Stomach (tissue), 9 donors: Measurements from ENCODE around the gene SIK3. TPM values are rescaled to one million over a fixed set of nuclear protein-coding genes. Genes with fewer than 3 reads are reported as not detected.
A peak's percentile ranks its signal among the peaks of the same experiment; 100 is the strongest.

Source experiments
- DNase-seq, 2 donors: peaks; one replicate each; pipeline versions ENCODE4 v3.0.0 to v3.0.0-alpha.2; 2013 to 2019
- H3K27ac ChIP-seq, 5 donors: fragments of 200-600 bp in 4 of 5; sonication (generic) in 4 of 5; one replicate each; pipeline ENCODE4 v1.5.1; 2013 to 2019; ENCODE audit warnings: mild to moderate bottlenecking in 1 of 5, moderate library complexity in 1 of 5
- H3K27me3 ChIP-seq, 3 donors: fragments of 200-600 bp; sonication (generic); one replicate each; pipeline ENCODE4 v1.5.1; 2017 to 2019; ENCODE audit warnings: mixed run types in 1 of 3
- H3K36me3 ChIP-seq, 4 donors: fragments of 200-600 bp; sonication (generic); 1 replicate in 3 of 4; 2 replicates in 1 of 4; pipeline ENCODE4 v1.5.1; 2016 to 2019
- H3K4me1 ChIP-seq, 4 donors: fragments of 200-600 bp; sonication (generic); one replicate each; pipeline ENCODE4 v1.5.1; 2016 to 2019
- H3K4me3 ChIP-seq, 4 donors: fragments of 200-600 bp; sonication (generic) in 3 of 4; one replicate each; pipeline ENCODE4 v1.5.1; 2016 to 2019; ENCODE audit warnings: mild to moderate bottlenecking in 1 of 4
- H3K9me3 ChIP-seq, 4 donors: fragments of 200-600 bp; sonication (generic); one replicate each; pipeline ENCODE4 v1.5.1; 2016 to 2019
- CTCF ChIP-seq, 7 experiments: fragments of 450-650 bp in 4 of 7; fragments of 200-600 bp in 3 of 7; sonication (generic) in 3 of 7; IDR thresholded peaks; one replicate each; pipeline ENCODE4 v1.5.1; 2016 to 2019; ENCODE audit warnings: antibody characterized with exemption in 7 of 7, control low read depth in 2 of 7, mild to moderate bottlenecking in 1 of 7
- EP300 ChIP-seq: sonication (generic); formaldehyde crosslinking; IDR thresholded peaks from one replicate; pipeline ENCODE4 v1.6.1; 2017; ENCODE audit warnings: antibody characterized with exemption
- POLR2A ChIP-seq, 4 donors: fragments of 450-650 bp; IDR thresholded peaks; one replicate each; pipeline ENCODE4 v1.6.1; 2016; ENCODE audit warnings: antibody characterized with exemption in 4 of 4, control low read depth in 2 of 4, mild to moderate bottlenecking in 1 of 4, moderate library complexity in 1 of 4
- POLR2AphosphoS5 ChIP-seq, 3 donors: sonication (generic); formaldehyde crosslinking; IDR thresholded peaks; one replicate each; pipeline ENCODE4 v1.6.1; 2016; ENCODE audit warnings: antibody characterized with exemption in 3 of 3
- WGBS, 5 donors: extraction: QIAGEN DNeasy Blood & Tissue Kit in 3 of 5; methylation state at CpG; one replicate each; pipeline versions ENCODE4 v1.1.5 to v1.1.7; 2013 to 2018; 5-methylcytosine and 5-hydroxymethylcytosine counted together
- intact Hi-C: fragments of 100-400 bp; cut with DNase I; formaldehyde crosslinking; loops from one replicate; pipeline ENCODE4 v1.15.1; 2023; ENCODE audit warnings: low total_unique reads
- polyA plus RNA-seq, 3 donors: library from polyadenylated mRNA; stranded (reverse); fragments of 200-250 nt; gene quantifications; one replicate each; pipeline ENCODE4 v1.2.3, GENCODE V29; 2013
- total RNA-seq, 5 donors: library from RNA; depleted of rRNA; stranded (reverse); fragments of >200 nt; gene quantifications; one replicate each; pipeline versions ENCODE4 v1.1.0 to v1.2.3, GENCODE V29; 2014 to 2016
- donor health status: healthy with polysubstance abuse.
- donor health status: Bipolar disorder and iron deficiency.
- donor health status: healthy.

SIK3 gene
- total and polyA plus RNA-seq, 8 donors = 6.5 to 97.8 (median 23.7) TPM

DNA sequence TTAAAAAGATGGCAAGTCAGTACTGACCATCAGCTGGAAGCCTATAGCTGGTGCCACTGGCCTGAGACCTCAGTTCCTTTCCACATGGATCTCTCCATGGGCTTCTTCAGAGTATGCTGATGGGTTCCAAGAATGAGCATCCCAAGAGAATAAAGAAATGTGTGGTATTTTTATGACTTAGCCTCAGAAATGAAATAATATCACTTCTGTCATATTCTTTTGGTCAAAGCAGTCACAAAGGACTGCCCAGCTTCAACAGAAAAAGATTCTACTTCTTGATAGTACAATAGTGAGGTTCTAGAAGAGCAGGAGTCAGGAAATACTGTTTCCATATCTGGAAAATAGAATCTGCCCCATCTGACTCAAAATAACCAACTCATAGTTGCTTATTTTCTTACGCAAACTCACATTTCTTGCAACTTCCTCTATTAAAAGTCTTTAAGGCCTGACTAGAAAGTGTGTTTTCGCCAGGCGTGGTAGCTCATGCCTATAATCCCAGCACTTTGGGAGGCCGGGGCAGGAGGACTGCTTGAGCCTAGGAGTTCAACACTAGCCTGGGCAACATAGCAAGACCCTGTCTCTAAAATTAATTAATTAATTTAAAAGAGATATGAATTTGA lies 116.9 kb downstream of the SIK3 start:
- intact Hi-C loops = no loop called here
- peaks cover 4 to 58% (median 31%) of the 10 kb centered on the region in 4 donors for H3K4me1 ChIP-seq
- TF ChIP-seq CTCF (IDR thresholded peaks at IDR 0.05) (no peak), POLR2AphosphoS5 (IDR thresholded peaks at IDR 0.05) (no peak), POLR2A (IDR thresholded peaks at IDR 0.05) (no peak), EP300 (no peak)
- DNase-seq = no peak
- H3K27ac ChIP-seq = peak overlapping the region in 2 of 5 donors; percentile 29 to 62
- H3K27me3 ChIP-seq = no peaks in the 10 kb centered on the region
- WGBS, 5 donors = 84 to 92% (median 88%) methylated on average over 4 of the region's 4 CpGs
- no peaks in the 10 kb centered on the region for H3K9me3 ChIP-seq
- H3K4me3 ChIP-seq = no peak overlapping the region
- H3K36me3 ChIP-seq = no peaks in the 10 kb centered on the region

GRCh38 chr11:116980136-116980793 lies 118.0 kb downstream of the SIK3 start:
- WGBS, 5 donors = 86 to 96% (median 88%) methylated on average over 7 of the region's 7 CpGs
- no peak for TF ChIP-seq CTCF (IDR thresholded peaks at IDR 0.05)
- TF ChIP-seq POLR2AphosphoS5 (IDR thresholded peaks at IDR 0.05) = no peak
- TF ChIP-seq POLR2A (IDR thresholded peaks at IDR 0.05) = no peak
- TF ChIP-seq EP300 = no peak
- peak in 1 of 2 donors; percentile 43 for DNase-seq
- H3K4me1 ChIP-seq = peaks cover 0 to 47% (median 22%) of the 10 kb centered on the region in 4 donors
- peak overlapping the region in 2 of 5 donors; percentile 13 to 62 for H3K27ac ChIP-seq
- intact Hi-C loops = no loop called here
- H3K36me3 ChIP-seq = no peaks in the 10 kb centered on the region
- no peaks in the 10 kb centered on the region for H3K27me3 ChIP-seq
- no peak overlapping the region for H3K4me3 ChIP-seq
- H3K9me3 ChIP-seq = no peaks in the 10 kb centered on the region

DNA sequence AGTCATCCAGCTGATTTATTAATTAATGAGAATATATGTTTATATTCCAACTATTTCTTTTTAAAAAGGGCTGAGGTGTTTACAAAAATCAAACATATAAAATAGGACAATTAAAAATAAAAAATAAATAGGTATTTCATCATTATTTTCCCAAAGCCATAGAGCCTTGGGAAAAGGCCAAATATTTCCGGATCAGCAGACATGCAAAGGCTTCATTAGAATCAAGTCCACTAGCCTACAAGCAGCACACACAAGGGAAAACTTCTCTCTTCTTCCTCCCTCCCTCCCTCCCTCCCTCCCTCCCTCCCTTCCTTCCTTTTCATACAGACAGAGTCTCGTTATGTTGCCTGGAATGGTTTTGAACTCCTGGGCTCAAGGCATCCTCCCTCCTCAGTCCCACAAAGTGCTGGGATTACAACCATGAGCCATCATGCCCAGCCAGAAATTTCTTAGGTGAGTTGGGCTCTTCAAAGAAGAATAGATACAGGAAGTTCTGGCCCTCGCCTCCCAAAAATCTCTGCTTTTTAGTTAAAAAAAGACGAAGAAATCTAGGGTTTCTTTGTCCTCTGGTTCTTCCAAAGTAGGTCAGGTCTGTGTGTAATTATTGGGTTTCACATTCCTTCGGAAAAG lies 121.2 kb downstream of the SIK3 start:
- WGBS, 5 donors = 68 to 77% (median 75%) methylated on average over 5 of the region's 5 CpGs
- TF ChIP-seq POLR2A (IDR thresholded peaks at IDR 0.05) = no peak
- no peak for TF ChIP-seq EP300
- TF ChIP-seq CTCF (IDR thresholded peaks at IDR 0.05) = no peak
- TF ChIP-seq POLR2AphosphoS5 (IDR thresholded peaks at IDR 0.05) = no peak
- Histone ChIP-seq H3K27me3 (no peaks in the 10 kb centered on the region), H3K36me3 (no peaks in the 10 kb centered on the region), H3K4me3 (no peak overlapping the region), H3K27ac (no peak overlapping the region), H3K9me3 (no peaks in the 10 kb centered on the region), H3K4me1 (peaks cover 0 to 33% (median 19%) of the 10 kb centered on the region in 4 donors)
- DNase-seq = no peak
- intact Hi-C loops = no loop called here

DNA sequence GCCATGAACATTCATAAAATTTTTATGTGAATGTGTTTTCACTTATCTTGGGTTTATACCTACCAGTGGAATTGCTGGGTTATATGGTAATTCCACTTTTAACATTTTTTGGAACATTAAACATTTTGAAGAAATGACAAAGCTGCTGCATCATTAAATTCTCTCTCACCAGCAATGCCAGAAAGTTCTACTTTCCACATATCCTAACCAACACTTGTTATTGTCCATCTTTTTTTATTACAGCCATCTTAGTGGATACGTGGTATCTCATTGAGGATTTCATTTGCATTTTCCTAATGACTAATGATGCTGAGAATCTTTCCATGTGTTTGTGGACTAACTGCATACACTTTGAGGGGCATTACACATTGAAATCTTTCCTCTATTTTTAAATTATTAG lies 122.6 kb downstream of the SIK3 start:
- Histone ChIP-seq H3K4me1 (peaks cover 0 to 31% (median 15%) of the 10 kb centered on the region in 4 donors), H3K4me3 (no peak overlapping the region), H3K27me3 (no peaks in the 10 kb centered on the region), H3K27ac (no peak overlapping the region), H3K36me3 (no peaks in the 10 kb centered on the region), H3K9me3 (no peaks in the 10 kb centered on the region)
- DNase-seq = no peak
- TF ChIP-seq POLR2AphosphoS5 (IDR thresholded peaks at IDR 0.05) (no peak), EP300 (no peak), CTCF (IDR thresholded peaks at IDR 0.05) (no peak), POLR2A (IDR thresholded peaks at IDR 0.05) (no peak)
- 94 to 100% (median 98%) methylated on average over 1 of the region's 1 CpG for WGBS, 5 donors
- intact Hi-C loops = no loop called here
